GM12872 (cell line): ENCODE measurements around the gene BSDC1.

ENCODE experiments used
- TF ChIP-seq, protein P1 (sequence below): IDR thresholded peaks from 3 replicates; pipeline ENCODE4 v1.5.1; 2011; ENCODE audit warnings: low read depth, mild to moderate bottlenecking, low read length, moderate library complexity; ENCODE audit not compliant: insufficient read depth

BSDC1 gene

DNA sequence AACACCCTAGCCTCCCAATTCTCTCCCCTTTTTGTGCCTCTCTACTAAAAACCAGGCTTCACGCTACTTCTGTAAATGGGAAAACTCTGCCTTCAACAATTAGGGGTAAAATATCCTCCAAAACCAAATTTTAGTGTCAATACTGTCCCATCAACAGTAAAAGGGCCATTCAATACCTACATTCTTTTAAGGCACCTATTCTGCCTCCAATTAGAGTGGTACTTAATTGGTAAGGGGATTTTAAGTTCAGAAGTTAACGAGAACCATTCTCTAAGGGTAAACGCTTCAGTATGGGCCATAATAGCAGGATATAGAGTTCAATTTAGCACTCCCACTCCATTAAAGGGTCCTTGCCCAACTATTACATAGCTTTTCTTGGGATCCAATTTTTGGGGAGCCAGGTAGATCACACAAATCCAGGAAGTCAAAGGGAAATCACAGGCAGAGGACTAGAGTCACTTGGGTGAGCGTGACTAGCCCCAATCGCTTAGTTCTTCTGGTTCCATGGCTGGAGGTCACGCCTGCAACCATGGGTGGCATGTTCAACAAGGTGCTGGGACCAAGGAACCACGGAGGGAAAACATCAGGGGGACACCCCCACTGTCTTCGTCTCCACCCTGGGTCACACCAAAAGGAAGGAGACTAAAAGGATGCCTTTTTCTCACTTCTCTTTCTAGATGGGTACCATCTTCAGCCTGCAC, 20.1 kb upstream of the BSDC1 start:
- TF ChIP-seq, protein P1, sequence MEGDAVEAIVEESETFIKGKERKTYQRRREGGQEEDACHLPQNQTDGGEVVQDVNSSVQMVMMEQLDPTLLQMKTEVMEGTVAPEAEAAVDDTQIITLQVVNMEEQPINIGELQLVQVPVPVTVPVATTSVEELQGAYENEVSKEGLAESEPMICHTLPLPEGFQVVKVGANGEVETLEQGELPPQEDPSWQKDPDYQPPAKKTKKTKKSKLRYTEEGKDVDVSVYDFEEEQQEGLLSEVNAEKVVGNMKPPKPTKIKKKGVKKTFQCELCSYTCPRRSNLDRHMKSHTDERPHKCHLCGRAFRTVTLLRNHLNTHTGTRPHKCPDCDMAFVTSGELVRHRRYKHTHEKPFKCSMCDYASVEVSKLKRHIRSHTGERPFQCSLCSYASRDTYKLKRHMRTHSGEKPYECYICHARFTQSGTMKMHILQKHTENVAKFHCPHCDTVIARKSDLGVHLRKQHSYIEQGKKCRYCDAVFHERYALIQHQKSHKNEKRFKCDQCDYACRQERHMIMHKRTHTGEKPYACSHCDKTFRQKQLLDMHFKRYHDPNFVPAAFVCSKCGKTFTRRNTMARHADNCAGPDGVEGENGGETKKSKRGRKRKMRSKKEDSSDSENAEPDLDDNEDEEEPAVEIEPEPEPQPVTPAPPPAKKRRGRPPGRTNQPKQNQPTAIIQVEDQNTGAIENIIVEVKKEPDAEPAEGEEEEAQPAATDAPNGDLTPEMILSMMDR, result no peak

DNA sequence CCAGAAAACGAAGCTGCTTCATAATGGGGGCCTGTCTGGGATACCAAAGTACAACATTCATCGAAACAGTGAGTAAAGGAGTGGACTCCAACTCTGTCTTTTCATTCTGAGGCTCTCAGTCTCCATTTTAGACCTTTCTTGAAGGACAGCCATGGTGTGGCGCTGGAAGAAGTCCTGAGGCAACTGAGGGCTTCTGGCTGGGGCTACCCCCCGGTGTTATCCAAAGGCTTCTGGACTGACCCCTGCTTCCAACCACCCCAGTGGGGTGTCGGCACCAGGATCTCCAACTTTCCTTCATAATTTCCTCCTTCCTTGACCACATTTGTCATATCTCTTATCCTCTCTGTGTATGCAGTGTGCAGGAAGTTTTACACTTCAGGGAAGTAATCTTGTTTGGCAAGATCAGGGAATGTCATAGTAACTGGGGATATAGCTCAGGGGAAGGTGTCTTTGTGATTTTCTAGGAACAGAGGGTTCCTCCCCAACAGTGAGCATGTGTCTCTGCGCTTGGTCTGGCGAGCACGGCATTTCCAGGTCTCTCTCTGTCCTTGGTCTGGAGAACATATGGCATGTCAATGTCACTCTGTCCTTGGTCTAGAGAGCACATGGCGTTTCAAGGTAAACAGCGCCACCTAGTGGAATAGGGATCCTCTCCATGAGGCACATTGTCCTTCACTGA, 19.4 kb upstream of the BSDC1 start:
- TF ChIP-seq, protein P1, result peak; percentile 90

DNA sequence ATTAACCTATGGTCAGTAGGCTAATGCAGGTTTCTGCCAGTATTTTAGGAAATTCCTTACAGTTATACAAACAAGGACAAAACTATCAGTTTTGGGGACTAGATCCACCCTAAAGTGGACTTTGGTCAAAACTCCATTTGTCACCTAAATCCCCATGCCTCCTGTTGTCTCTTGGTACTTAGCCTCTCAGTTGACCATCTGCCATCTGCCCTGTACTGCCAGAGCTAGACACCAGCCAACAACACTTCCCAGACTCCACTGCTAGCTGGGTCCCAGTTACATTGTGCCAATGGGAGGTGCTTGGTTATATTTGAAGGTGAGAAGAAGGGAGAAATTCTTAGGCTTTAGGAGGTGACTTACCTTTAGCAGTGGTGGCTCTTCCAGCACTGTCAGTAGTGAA, 17.0 kb upstream of the BSDC1 start:
- TF ChIP-seq, protein P1, result no peak

DNA sequence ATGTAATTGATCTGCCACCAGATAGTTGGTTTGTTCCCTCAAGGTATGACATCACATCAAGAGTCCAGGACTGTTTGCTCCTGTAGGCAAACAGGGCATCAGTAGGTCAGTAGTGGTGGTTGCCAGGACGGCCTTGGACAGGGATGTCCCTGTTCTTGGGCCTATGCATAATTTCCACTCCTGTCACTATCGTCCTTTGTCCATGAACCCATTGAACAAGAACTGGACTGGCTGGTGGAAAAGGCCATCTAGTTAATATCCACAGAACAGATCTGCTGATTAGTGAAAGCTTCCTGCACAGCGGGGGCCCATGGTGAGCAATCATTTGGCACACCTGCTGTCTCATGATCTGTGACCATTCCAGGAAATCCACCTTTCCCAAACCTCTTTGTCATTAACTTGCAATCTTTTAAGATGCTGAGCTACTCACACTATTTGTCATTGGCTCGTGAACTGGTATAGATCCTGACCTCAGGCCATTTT, 12.4 kb upstream of the BSDC1 start:
- TF ChIP-seq, protein P1, result no peak

DNA sequence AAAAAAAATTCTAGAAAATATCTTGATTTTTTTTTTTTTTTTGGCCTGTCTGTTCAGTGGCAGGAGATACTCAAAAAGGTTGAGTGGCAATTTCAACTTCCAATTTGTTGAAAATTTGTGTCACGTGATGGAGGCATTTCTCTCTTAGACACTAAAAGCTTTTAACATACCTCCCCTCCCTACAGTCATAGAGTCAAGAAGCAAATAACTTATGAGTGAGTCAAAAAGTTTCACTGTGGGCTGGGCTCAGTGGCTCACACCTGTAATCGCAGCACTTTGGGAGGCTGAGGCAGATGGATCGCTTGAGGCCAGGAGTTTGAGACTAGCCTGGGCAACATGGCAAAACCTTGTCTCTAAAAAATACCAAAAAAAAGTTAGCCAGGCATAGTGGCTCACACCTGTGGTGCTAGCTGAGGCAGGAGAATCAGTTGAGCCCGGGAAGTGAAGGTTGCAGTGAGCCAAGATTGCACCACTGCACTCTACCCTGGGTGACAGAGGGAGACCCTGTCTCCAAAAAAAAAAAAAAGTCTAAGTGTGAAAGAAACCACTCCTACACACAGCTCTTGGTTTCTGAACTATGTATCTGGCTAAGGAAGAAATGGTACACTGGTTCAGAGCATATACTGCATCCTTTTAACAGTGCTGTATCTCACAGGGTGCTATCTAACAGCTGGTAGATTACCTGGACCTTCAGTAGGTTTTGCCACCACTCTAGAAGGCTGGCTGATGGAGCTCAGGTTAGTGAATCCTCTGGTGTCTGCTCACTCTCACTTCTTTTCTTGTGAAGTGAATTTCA, 11.6 kb upstream of the BSDC1 start:
- TF ChIP-seq, protein P1, result no peak

DNA sequence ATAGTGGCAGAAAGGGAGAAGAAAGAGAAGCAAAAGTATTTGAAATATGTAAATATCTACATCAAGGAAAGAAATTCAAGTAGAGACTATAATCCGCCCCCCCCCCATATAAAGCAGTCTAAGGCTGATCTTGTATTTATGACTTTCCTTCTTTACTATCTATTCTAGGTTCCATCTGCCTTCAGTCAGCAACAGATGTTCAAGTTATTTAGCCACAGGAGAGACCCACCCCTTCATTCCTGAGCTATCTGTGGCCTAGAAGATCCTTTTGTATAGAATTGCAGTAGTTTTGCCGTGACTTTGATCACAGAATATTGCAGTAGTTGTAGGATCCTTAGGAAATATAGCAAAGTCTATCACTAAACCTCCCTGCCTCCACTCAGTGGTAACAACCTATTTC, 10.7 kb upstream of the BSDC1 start:
- TF ChIP-seq, protein P1, result no peak
